ENCODE measurements around the gene NTM. TPM values are rescaled to one million over a fixed set of nuclear protein-coding genes. Genes with fewer than 3 reads are reported as not detected.

NTM gene
- total and polyA plus RNA-seq, 2 of the 8 experiments (the other 6 are each of a cell fraction or from before 2014, with no cell fraction given) = 13.4 to 20.0 TPM

GRCh38 chr11:131583421-131583820, 213.0 kb downstream of the NTM start:
- Histone ChIP-seq H4K5ac (ENCODE audit: insufficient read length, low read depth, low read length) (no peak overlapping the region), H2BK20ac (ENCODE audit: low read length) (no peak overlapping the region), H3K79me2 (ENCODE audit: control insufficient read depth in 1 of 2, insufficient read depth in 2 of 2, low read length in 2 of 2) (no peaks in the 10 kb centered on the region), H3K23ac (ENCODE audit: insufficient read length) (no peak overlapping the region), H3K14ac (ENCODE audit: insufficient read length) (no peak overlapping the region), H3K27ac (ENCODE audit: low read depth, low read length) (no peak overlapping the region), H4K8ac (ENCODE audit: extremely low read depth, insufficient read depth, low read length) (no peak overlapping the region), H3K36me3 (ENCODE audit: control insufficient read depth in 2 of 4, insufficient read depth in 4 of 4, low read length in 3 of 4) (no peaks in the 10 kb centered on the region), H3K4ac (replicated peaks; ENCODE audit: insufficient read length, low read depth, low read length) (no peak overlapping the region), H3K23me2 (ENCODE audit: low read depth, low read length) (no peaks in the 10 kb centered on the region), H3K9me3 (ENCODE audit: insufficient read depth in 2 of 2, low read depth in 1 of 2, low read length in 1 of 2) (no peaks in the 10 kb centered on the region), H3K56ac (replicated peaks; ENCODE audit: insufficient read length, low read depth, low read length) (no peak overlapping the region), H2AK5ac (ENCODE audit: low read depth, low read length) (no peak overlapping the region), H4K91ac (replicated peaks; ENCODE audit: insufficient read length, low read length) (no peak overlapping the region), H3K4me1 (replicated peaks in 1 of 4; ENCODE audit: control insufficient read depth in 3 of 4, insufficient read depth in 4 of 4, low read length in 3 of 4) (peaks cover 3 to 12% (median 4%) of the 10 kb centered on the region in 4 experiments; a peak in 4 of 7 replicates), H3K79me1 (ENCODE audit: low read depth, low read length) (no peaks in the 10 kb centered on the region), H3K4me2 (ENCODE audit: insufficient read depth in 1 of 2, low read depth in 2 of 2, low read length in 2 of 2) (no peak overlapping the region), H2BK12ac (ENCODE audit: low read depth, low read length) (no peak overlapping the region), H3K18ac (ENCODE audit: extremely low read depth, low read length) (no peak overlapping the region), H2BK15ac (ENCODE audit: low read length) (no peak overlapping the region), H2BK5ac (ENCODE audit: low read depth, low read length) (no peak overlapping the region), H2BK120ac (replicated peaks; ENCODE audit: low read depth, low read length) (no peak overlapping the region), H3K4me3 (ENCODE audit: extremely low read depth in 1 of 4, insufficient read depth in 2 of 4, low read depth in 3 of 4, low read length in 4 of 4) (no peak overlapping the region), H2AFZ (ENCODE audit: low read length) (no peak overlapping the region), H4K20me1 (replicated peaks in 1 of 2; ENCODE audit: control insufficient read depth in 1 of 2, insufficient read depth in 2 of 2, low read length in 2 of 2) (no peaks in the 10 kb centered on the region), H3K9ac (replicated peaks in 1 of 4; ENCODE audit: extremely low read depth in 1 of 4, low read depth in 3 of 4, low read length in 3 of 4) (no peak overlapping the region), H3K27me3 (replicated peaks in 1 of 4; ENCODE audit: control insufficient read depth in 3 of 4, extremely low read depth in 1 of 4, insufficient read depth in 3 of 4, low read length in 3 of 4) (no peaks in the 10 kb centered on the region)
- no peak for DNase-seq (ENCODE audit: low read depth in 1 of 2, low spot score in 2 of 2)
- WGBS, 2 experiments (ENCODE audit: extremely low coverage in 1 of 2, insufficient coverage in 1 of 2, insufficient read length in 1 of 2, insufficient replicate concordance in 2 of 2, low coverage in 1 of 2, low lambda C conversion rate in 2 of 2, missing lambda C conversion rate in 1 of 2) = 90% methylated on average over 5 of the region's 5 CpGs; no CpG with 5 or more reads in 1 of the 2 experiments
- POLR2A ChIA-PET (ENCODE audit: partially characterized antibody) = no interaction called here
- CTCF ChIA-PET (ENCODE audit: partially characterized antibody) = interaction anchor here (0.8 to 38.6 kb wide), 10 partner anchors 11 to 519 kb away, joined by 3 to 1023 read pairs (median 8); no protein-coding TSS in a partner anchor
- FAIRE-seq = no peak
- TF ChIP-seq CEBPB (IDR thresholded peaks at IDR 0.05; ENCODE audit: low read depth, low read length) = no peak
- TF ChIP-seq SIN3A (conservative IDR thresholded peaks at IDR 0.05 in 1 of 2, IDR thresholded peaks at IDR 0.05 in 1 of 2; ENCODE audit: low read depth in 1 of 2, low read length in 2 of 2) = no peak
- no peak for TF ChIP-seq CTBP2 (IDR thresholded peaks at IDR 0.05; ENCODE audit: borderline replicate concordance, insufficient read depth, insufficient read length, low read length)
- TF ChIP-seq HDAC2 (IDR thresholded peaks at IDR 0.05; ENCODE audit: borderline replicate concordance in 1 of 2, low read depth in 2 of 2, low read length in 2 of 2) = no peak
- TF ChIP-seq SP2 (IDR thresholded peaks at IDR 0.05; ENCODE audit: low read length) = no peak
- TF ChIP-seq EP300 (IDR thresholded peaks at IDR 0.05; ENCODE audit: borderline replicate concordance in 1 of 2, low read depth in 2 of 2, low read length in 2 of 2) = no peak
- no peak for TF ChIP-seq BCL11A (IDR thresholded peaks at IDR 0.05; ENCODE audit: low read depth in 2 of 2, low read length in 2 of 2)
